Smooth muscle cell (in vitro differentiated cells): ENCODE results near the gene B3GNT9. TPM values are rescaled to one million over a fixed set of nuclear protein-coding genes. Genes with fewer than 3 reads are reported as not detected.

Source experiments
- DNase-seq: peaks from one replicate; lab custom pipeline; 2025; ENCODE audit not compliant: unreplicated experiment; lab: John Stamatoyannopoulos, UW
- H2AFZ ChIP-seq: fragments of 200-600 bp; sonication (generic); 2 replicates; pipeline ENCODE4 v1.6.0; 2016; ENCODE audit warnings: antibody characterized with exemption, low read depth, mild to moderate bottlenecking
- H3F3A ChIP-seq: fragments of 200-600 bp; sonication (generic); 2 replicates; pipeline ENCODE4 v1.6.0; 2017; ENCODE audit warnings: antibody characterized with exemption, low read depth
- H3K27ac ChIP-seq: fragments of 200-600 bp; sonication (generic); 2 replicates; pipeline ENCODE4 v1.5.1; 2016; ENCODE audit warnings: low read depth, mild to moderate bottlenecking
- H3K27me3 ChIP-seq: fragments of 200-600 bp; sonication (generic); 2 replicates; pipeline ENCODE4 v1.6.1; 2016; ENCODE audit warnings: low read depth, mild to moderate bottlenecking
- H3K36me3 ChIP-seq: fragments of 200-600 bp; sonication (generic); 2 replicates; pipeline ENCODE4 v1.5.1; 2016; ENCODE audit warnings: low read depth
- H3K4me1 ChIP-seq: fragments of 200-600 bp; sonication (generic); 2 replicates; pipeline ENCODE4 v1.5.1; 2016; ENCODE audit warnings: low read depth
- H3K4me2 ChIP-seq: fragments of 200-600 bp; sonication (generic); 2 replicates; pipeline ENCODE4 v1.6.0; 2016; ENCODE audit warnings: mild to moderate bottlenecking
- H3K4me3 ChIP-seq: fragments of 200-600 bp; sonication (generic); 2 replicates; pipeline ENCODE4 v1.5.1; 2016; ENCODE audit warnings: mild to moderate bottlenecking
- H3K79me2 ChIP-seq: fragments of 200-600 bp; sonication (generic); 2 replicates; pipeline ENCODE4 v1.6.0; 2016; ENCODE audit warnings: low read depth, mild to moderate bottlenecking
- H3K9ac ChIP-seq: fragments of 200-600 bp; sonication (generic); 2 replicates; pipeline ENCODE4 v1.6.0; 2016; ENCODE audit warnings: low read depth
- H3K9me3 ChIP-seq: fragments of 200-600 bp; sonication (generic); replicated peaks from 2 replicates; pipeline ENCODE4 v1.5.1; 2016; ENCODE audit warnings: low read depth
- H4K20me1 ChIP-seq: fragments of 200-600 bp; sonication (generic); 2 replicates; pipeline ENCODE4 v1.6.0; 2016; ENCODE audit warnings: low read depth
- CTCF ChIP-seq: fragments of 200-600 bp; sonication (generic); IDR thresholded peaks from 2 replicates; pipeline ENCODE4 v1.5.1; 2017; ENCODE audit warnings: borderline replicate concordance, mild to moderate bottlenecking, antibody characterized with exemption; ENCODE audit not compliant: insufficient read depth, poor library complexity, severe bottlenecking
- WGBS: methylation state at CpG from one replicate; pipeline ENCODE4 v1.1.7; 2016; ENCODE audit warnings: low lambda C conversion rate; 5-methylcytosine and 5-hydroxymethylcytosine counted together
- polyA plus RNA-seq: library from polyadenylated mRNA; unstranded; fragments of >200 nt; fragmentation: Nextera tagmentation; extraction: Ambion mirVana; gene quantifications from 2 replicates; pipeline ENCODE4 v1.2.1, GENCODE V29; 2016
- total RNA-seq: library from RNA; depleted of rRNA; stranded (reverse); fragments of >200 nt; gene quantifications from 2 replicates; pipeline ENCODE4 v1.2.3, GENCODE V29; 2014

Gene B3GNT9
- total and polyA plus RNA-seq, 2 experiments from 2014 or later, result 29.9 to 39.3 TPM

- DNase-seq, result no peak
- Histone ChIP-seq H3K36me3 (no peaks in the 10 kb centered on the region), H3K79me2 (peaks cover 52% of the 10 kb centered on the region), H3K27me3 (no peaks in the 10 kb centered on the region), H3K4me3 (no peak overlapping the region), H3F3A (peaks cover 11% of the 10 kb centered on the region), H3K4me2 (no peak overlapping the region), H3K4me1 (peaks cover 6% of the 10 kb centered on the region), H2AFZ (no peak overlapping the region), H3K9me3 (no peaks in the 10 kb centered on the region), H4K20me1 (peaks cover 29% of the 10 kb centered on the region), H3K27ac (peak overlapping the region; percentile 96), H3K9ac (peak overlapping the region; percentile 3)
- no peak for TF ChIP-seq CTCF
- 95% methylated on average over 13 of the region's 13 CpGs for WGBS
Measured at GRCh38 chr16:67116388-67117311, 34.1 kb downstream of the B3GNT9 start.

GRCh38 chr16:67115639-67116038, 35.2 kb downstream of the B3GNT9 start:
- WGBS, result 20% methylated on average over 7 of the region's 7 CpGs
- H2AFZ ChIP-seq, result no peak overlapping the region
- no peak overlapping the region for H3K4me3 ChIP-seq
- peak overlapping the region; percentile 82 for H3K9ac ChIP-seq
- H3K36me3 ChIP-seq, result no peaks in the 10 kb centered on the region
- H3K79me2 ChIP-seq, result peaks cover 62% of the 10 kb centered on the region
- H3K9me3 ChIP-seq, result no peaks in the 10 kb centered on the region
- no peak for DNase-seq
- TF ChIP-seq CTCF, result no peak
- H3K4me2 ChIP-seq, result peak overlapping the region; percentile 48
- peaks cover 11% of the 10 kb centered on the region for H3F3A ChIP-seq
- no peaks in the 10 kb centered on the region for H3K27me3 ChIP-seq
- H3K4me1 ChIP-seq, result peaks cover 13% of the 10 kb centered on the region
- H3K27ac ChIP-seq, result peak overlapping the region; percentile 96
- H4K20me1 ChIP-seq, result peaks cover 26% of the 10 kb centered on the region

GRCh38 chr16:67114793-67115192, 36.0 kb downstream of the B3GNT9 start:
- Histone ChIP-seq H3K79me2 (peaks cover 70% of the 10 kb centered on the region), H3K4me2 (peak overlapping the region; percentile 48)

More at GRCh38 chr16:67114793-67115192, 36.0 kb downstream of the B3GNT9 start:
- WGBS, result 70% methylated on average over 2 of the region's 2 CpGs
- Histone ChIP-seq H3K4me3 (no peak overlapping the region), H3K27ac (peak overlapping the region; percentile 96), H3F3A (peaks cover 11% of the 10 kb centered on the region), H2AFZ (no peak overlapping the region), H3K9ac (peak overlapping the region; percentile 82), H4K20me1 (peaks cover 17% of the 10 kb centered on the region), H3K9me3 (no peaks in the 10 kb centered on the region), H3K36me3 (no peaks in the 10 kb centered on the region), H3K27me3 (no peaks in the 10 kb centered on the region), H3K4me1 (peaks cover 16% of the 10 kb centered on the region)
- no peak for TF ChIP-seq CTCF
- DNase-seq, result no peak
